WTC11 (cell line): ENCODE measurements around the gene ARVCF. TPM values are rescaled to one million over a fixed set of nuclear protein-coding genes. Genes with fewer than 3 reads are reported as not detected.

Experiments
- ATAC-seq: fragments of 200-7000 bp; cut with Tn5 transposase; 2 replicates; pipeline ENCODE4 v1.10.0; 2021; ENCODE audit warnings: mild to moderate bottlenecking, moderate library complexity
- CTCF ChIA-PET: fragments of 300-600 bp; sonication (Branson Sonifier 250); formaldehyde crosslinking; loops from one replicate; lab custom pipeline; 2021; ENCODE audit warnings: antibody characterized with exemption; lab: Charles Lee
- POLR2A ChIA-PET: fragments of 350-600 bp; sonication (Branson Sonifier 250); formaldehyde crosslinking; loops from one replicate; lab custom pipeline; 2021; ENCODE audit warnings: antibody characterized with exemption; lab: Charles Lee
- DNase-seq: peaks from one replicate; pipeline ENCODE4 v3.0.0; 2021; ENCODE audit warnings: low spot score
- H3K27ac Mint-ChIP-seq: 2 replicates; pipeline ENCODE4 v1.8.0; 2021; ENCODE audit warnings: mixed read lengths
- H3K27me3 Mint-ChIP-seq: 2 replicates; pipeline ENCODE4 v1.8.0; 2021; ENCODE audit warnings: low read depth, mild to moderate bottlenecking, moderate library complexity, mixed read lengths
- H3K36me3 Mint-ChIP-seq: 2 replicates; pipeline ENCODE4 v1.8.0; 2021; ENCODE audit warnings: mixed read lengths
- H3K4me1 Mint-ChIP-seq: 2 replicates; pipeline ENCODE4 v1.8.0; 2022; ENCODE audit warnings: mixed read lengths
- H3K4me3 Mint-ChIP-seq: 2 replicates; pipeline ENCODE4 v1.8.0; 2021; ENCODE audit warnings: mild to moderate bottlenecking, moderate library complexity, mixed read lengths
- H3K9me3 Mint-ChIP-seq: 2 replicates; pipeline ENCODE4 v1.8.0; 2021; ENCODE audit warnings: mixed read lengths
- ATF2 ChIP-seq: sonication (generic); formaldehyde crosslinking; IDR thresholded peaks from 2 replicates; pipeline ENCODE4 v1.8.1; 2022; ENCODE audit warnings: low read depth, missing genetic modification reagents, borderline replicate concordance
- E2F5 ChIP-seq: sonication (generic); formaldehyde crosslinking; IDR thresholded peaks from 2 replicates; pipeline ENCODE4 v1.8.1; 2022; ENCODE audit warnings: mild to moderate bottlenecking, moderate library complexity, missing genetic modification reagents
- ERG ChIP-seq: fragments of 250-450 bp; sonication (Bioruptor Pico); IDR thresholded peaks from 2 replicates; pipeline ENCODE4 v1.8.0; 2021; ENCODE audit warnings: mild to moderate bottlenecking
- ESRRA ChIP-seq: sonication (generic); formaldehyde crosslinking; IDR thresholded peaks from 2 replicates; pipeline ENCODE4 v1.8.1; 2022; ENCODE audit warnings: mild to moderate bottlenecking, missing genetic modification reagents, borderline replicate concordance
- FOXJ3 ChIP-seq: sonication (generic); formaldehyde crosslinking; IDR thresholded peaks from 2 replicates; pipeline ENCODE4 v1.9.0; 2021; ENCODE audit warnings: missing genetic modification reagents, mild to moderate bottlenecking, borderline replicate concordance
- FOXK1 ChIP-seq: sonication (generic); formaldehyde crosslinking; IDR thresholded peaks from 2 replicates; pipeline ENCODE4 v1.8.0; 2022; ENCODE audit warnings: mild to moderate bottlenecking, moderate library complexity, missing genetic modification reagents
- HMGXB4 ChIP-seq: sonication (generic); formaldehyde crosslinking; IDR thresholded peaks from 2 replicates; pipeline ENCODE4 v1.8.1; 2023; ENCODE audit warnings: mild to moderate bottlenecking, moderate library complexity, missing genetic modification reagents
- JUN ChIP-seq: sonication (generic); formaldehyde crosslinking; IDR thresholded peaks from 2 replicates; pipeline ENCODE4 v1.8.0; 2023; ENCODE audit warnings: mild to moderate bottlenecking, missing genetic modification reagents
- KAT7 ChIP-seq: sonication (generic); formaldehyde crosslinking; IDR thresholded peaks from 2 replicates; pipeline ENCODE4 v1.8.1; 2023; ENCODE audit warnings: missing genetic modification reagents, mild to moderate bottlenecking, borderline replicate concordance
- MLX ChIP-seq: sonication (generic); formaldehyde crosslinking; IDR thresholded peaks from 2 replicates; pipeline ENCODE4 v1.8.1; 2023; ENCODE audit warnings: mild to moderate bottlenecking, missing genetic modification reagents, moderate library complexity
- PRRX2 ChIP-seq: fragments of 250-450 bp; sonication (Bioruptor Pico); IDR thresholded peaks from 2 replicates; pipeline ENCODE4 v1.8.0; 2021; ENCODE audit warnings: mild to moderate bottlenecking
- SMAD3 ChIP-seq: sonication (generic); formaldehyde crosslinking; IDR thresholded peaks from 2 replicates; pipeline ENCODE4 v1.8.0; 2022; ENCODE audit warnings: missing genetic modification reagents, mild to moderate bottlenecking, borderline replicate concordance
- STAT6 ChIP-seq: sonication (generic); formaldehyde crosslinking; conservative IDR thresholded peaks from 2 replicates; pipeline ENCODE4 v1.8.1; 2023; ENCODE audit warnings: mild to moderate bottlenecking, low read depth, missing genetic modification reagents, moderate library complexity
- TEAD1 ChIP-seq: sonication (generic); formaldehyde crosslinking; IDR thresholded peaks from 2 replicates; pipeline ENCODE4 v1.8.0; 2022; ENCODE audit warnings: mild to moderate bottlenecking, missing genetic modification reagents
- total RNA-seq: library from RNA; stranded (reverse); gene quantifications from 3 replicates; pipeline ENCODE4 v1.2.3, GENCODE V29; 2021
- TF ChIP-seq, protein P1 (sequence below): sonication (generic); formaldehyde crosslinking; IDR thresholded peaks from 2 replicates; pipeline ENCODE4 v1.8.0; 2022; ENCODE audit warnings: mild to moderate bottlenecking, missing genetic modification reagents
- TF ChIP-seq, protein P2 (sequence below): fragments of 250-450 bp; sonication (Bioruptor Pico); IDR thresholded peaks from 2 replicates; pipeline ENCODE4 v1.9.0; 2021; ENCODE audit warnings: mild to moderate bottlenecking

The ARVCF gene
- total RNA-seq, 1 experiment from 2014 or later, result 65.4 TPM

- TF ChIP-seq ATF2 (CRISPR knock-in tag) (0 out of 2 replicates have a peak, but pooled peaks have one; percentile 38), JUN (CRISPR knock-in tag) (no peak), E2F5 (CRISPR knock-in tag) (no peak), PRRX2 (no peak)
- TF ChIP-seq, protein P1, sequence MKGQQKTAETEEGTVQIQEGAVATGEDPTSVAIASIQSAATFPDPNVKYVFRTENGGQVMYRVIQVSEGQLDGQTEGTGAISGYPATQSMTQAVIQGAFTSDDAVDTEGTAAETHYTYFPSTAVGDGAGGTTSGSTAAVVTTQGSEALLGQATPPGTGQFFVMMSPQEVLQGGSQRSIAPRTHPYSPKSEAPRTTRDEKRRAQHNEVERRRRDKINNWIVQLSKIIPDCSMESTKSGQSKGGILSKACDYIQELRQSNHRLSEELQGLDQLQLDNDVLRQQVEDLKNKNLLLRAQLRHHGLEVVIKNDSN (CRISPR knock-in tag), result no peak
Measured at GRCh38 chr22:19962246-19962908, 54.2 kb downstream of the ARVCF start (continued).

DNA sequence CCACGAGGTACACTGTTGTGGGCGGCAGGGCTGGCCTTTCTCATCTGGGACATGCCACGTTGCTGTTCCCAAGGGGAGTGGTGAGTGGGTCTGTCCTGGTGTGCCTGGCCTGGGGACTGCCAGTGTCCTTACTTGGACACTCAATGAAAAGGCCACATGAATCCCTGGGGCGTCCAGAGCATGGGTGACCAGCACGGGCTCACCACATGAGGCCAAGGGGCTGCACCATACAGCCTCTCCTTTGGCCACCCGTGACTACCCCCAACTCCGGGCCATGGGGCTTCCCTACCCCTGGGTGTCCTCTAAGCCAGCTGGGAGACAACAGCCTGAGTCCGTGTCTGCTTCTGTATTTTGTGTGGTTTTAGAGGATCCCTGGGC is 54.8 kb downstream of the ARVCF start:
- Mint-ChIP-seq H3K27me3 (no peaks in the 10 kb centered on the region; the same call in 1 of the 2 replicates), H3K36me3 (no peaks in the 10 kb centered on the region), H3K4me1 (peaks cover 34% of the 10 kb centered on the region), H3K4me3 (no peak overlapping the region)
- POLR2A ChIA-PET, result no interaction called here
- ATAC-seq (no peak), DNase-seq (no peak)
- TF ChIP-seq ESRRA (CRISPR knock-in tag) (no peak), SMAD3 (CRISPR knock-in tag) (no peak), TEAD1 (no peak)
- TF ChIP-seq, all 79 proteins: peak for 0
- Mint-ChIP-seq H3K27ac (no peak overlapping the region), H3K9me3 (no peaks in the 10 kb centered on the region)
- CTCF ChIA-PET, result interaction anchor here (0.6 to 2.9 kb wide), 12 partner anchors 9 to 358 kb away, joined by 3 to 38 read pairs (median 8); partner anchors contain the start of genes DGCR6L and TANGO2

DNA sequence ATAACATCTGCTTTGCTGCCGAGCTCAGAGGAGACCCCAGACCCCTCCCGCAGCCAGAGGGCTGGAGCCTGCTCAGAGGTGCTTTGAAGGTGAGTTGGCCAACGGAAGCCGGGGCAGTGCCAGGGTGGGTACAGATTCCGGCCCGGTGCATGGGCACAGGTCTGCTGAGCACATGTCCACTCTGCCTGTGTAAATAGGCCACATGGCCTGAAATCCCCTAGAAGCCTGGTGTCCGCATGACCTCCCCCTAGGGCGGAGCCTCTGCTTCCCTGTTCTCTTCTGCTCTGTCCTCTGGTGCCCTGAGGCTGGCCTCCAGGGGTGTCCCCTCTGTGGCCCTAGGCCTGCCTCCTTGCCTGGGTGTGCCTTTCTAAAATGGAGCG is 55.4 kb downstream of the ARVCF start:
- H3K27me3 Mint-ChIP-seq, result no peaks in the 10 kb centered on the region; the same call in 1 of the 2 replicates
- POLR2A ChIA-PET, result no interaction called here
- H3K27ac Mint-ChIP-seq, result no peak overlapping the region
- no peaks in the 10 kb centered on the region for H3K9me3 Mint-ChIP-seq
- H3K36me3 Mint-ChIP-seq, result no peaks in the 10 kb centered on the region
- H3K4me3 Mint-ChIP-seq, result no peak overlapping the region
- DNase-seq (no peak), ATAC-seq (no peak)
- no peak for TF ChIP-seq MLX (CRISPR knock-in tag)
- TF ChIP-seq, protein P2, sequence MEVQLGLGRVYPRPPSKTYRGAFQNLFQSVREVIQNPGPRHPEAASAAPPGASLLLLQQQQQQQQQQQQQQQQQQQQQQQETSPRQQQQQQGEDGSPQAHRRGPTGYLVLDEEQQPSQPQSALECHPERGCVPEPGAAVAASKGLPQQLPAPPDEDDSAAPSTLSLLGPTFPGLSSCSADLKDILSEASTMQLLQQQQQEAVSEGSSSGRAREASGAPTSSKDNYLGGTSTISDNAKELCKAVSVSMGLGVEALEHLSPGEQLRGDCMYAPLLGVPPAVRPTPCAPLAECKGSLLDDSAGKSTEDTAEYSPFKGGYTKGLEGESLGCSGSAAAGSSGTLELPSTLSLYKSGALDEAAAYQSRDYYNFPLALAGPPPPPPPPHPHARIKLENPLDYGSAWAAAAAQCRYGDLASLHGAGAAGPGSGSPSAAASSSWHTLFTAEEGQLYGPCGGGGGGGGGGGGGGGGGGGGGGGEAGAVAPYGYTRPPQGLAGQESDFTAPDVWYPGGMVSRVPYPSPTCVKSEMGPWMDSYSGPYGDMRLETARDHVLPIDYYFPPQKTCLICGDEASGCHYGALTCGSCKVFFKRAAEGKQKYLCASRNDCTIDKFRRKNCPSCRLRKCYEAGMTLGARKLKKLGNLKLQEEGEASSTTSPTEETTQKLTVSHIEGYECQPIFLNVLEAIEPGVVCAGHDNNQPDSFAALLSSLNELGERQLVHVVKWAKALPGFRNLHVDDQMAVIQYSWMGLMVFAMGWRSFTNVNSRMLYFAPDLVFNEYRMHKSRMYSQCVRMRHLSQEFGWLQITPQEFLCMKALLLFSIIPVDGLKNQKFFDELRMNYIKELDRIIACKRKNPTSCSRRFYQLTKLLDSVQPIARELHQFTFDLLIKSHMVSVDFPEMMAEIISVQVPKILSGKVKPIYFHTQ (CRISPR knock-in tag), result no peak
- no peak for TF ChIP-seq STAT6
- TF ChIP-seq FOXK1, result no peak
- TF ChIP-seq KAT7 (CRISPR knock-in tag), result no peak
- TF ChIP-seq HMGXB4, result 0 out of 2 replicates have a peak, but pooled peaks have one; percentile 30
- TF ChIP-seq ERG (CRISPR knock-in tag), result no peak
- no peak for TF ChIP-seq FOXJ3 (CRISPR knock-in tag)
- CTCF ChIA-PET, result interaction anchor here (2.9 kb wide), 1 partner anchor 52 kb away, joined by 22 read pairs; no protein-coding TSS in a partner anchor
- H3K4me1 Mint-ChIP-seq, result peaks cover 31% of the 10 kb centered on the region
